GM21447 (cell line): ENCODE results near the gene MPIG6B.
"Not testable (repeated sequence)": the region's sequence is repeated elsewhere in the genome, so short reads cannot be mapped to it uniquely, and the experiment has no call there.

Experiments
- ATAC-seq: cut with Tn5 transposase; IDR thresholded peaks from one replicate; pipeline ENCODE4 v1.9.1; 2021; ENCODE audit not compliant: unreplicated experiment

MPIG6B gene

DNA sequence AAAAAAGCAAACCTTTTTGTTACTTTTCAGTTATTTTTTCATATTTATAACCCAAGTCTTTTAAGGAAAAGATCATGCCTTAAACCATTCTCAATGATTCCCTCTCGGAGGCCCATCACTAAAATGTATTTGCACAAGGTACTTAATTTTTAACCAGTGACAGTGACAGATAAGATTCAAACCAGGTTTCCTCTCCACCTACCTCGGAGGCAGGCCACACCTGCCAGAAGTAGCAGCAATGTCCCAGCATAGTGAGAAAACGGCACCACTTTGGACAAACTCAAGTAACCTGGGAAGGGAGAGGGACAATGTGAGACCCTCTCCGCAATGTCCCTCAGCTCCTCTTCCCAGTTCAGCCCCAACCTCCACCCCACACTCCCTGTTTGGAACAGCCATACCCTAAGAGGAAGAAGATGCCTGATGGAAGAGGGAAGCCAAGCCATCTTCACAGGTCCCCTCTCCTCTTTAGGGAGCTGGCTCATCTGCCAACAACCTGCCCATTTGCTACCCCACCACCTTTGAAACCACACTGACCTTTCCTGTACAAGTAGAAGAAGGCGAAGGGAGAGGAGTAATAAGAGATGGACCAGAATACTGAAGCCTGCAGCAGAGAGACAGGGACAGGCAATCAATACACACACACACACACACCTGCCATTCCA lies 22.3 kb upstream of the MPIG6B start:
- ATAC-seq, result no peak

DNA sequence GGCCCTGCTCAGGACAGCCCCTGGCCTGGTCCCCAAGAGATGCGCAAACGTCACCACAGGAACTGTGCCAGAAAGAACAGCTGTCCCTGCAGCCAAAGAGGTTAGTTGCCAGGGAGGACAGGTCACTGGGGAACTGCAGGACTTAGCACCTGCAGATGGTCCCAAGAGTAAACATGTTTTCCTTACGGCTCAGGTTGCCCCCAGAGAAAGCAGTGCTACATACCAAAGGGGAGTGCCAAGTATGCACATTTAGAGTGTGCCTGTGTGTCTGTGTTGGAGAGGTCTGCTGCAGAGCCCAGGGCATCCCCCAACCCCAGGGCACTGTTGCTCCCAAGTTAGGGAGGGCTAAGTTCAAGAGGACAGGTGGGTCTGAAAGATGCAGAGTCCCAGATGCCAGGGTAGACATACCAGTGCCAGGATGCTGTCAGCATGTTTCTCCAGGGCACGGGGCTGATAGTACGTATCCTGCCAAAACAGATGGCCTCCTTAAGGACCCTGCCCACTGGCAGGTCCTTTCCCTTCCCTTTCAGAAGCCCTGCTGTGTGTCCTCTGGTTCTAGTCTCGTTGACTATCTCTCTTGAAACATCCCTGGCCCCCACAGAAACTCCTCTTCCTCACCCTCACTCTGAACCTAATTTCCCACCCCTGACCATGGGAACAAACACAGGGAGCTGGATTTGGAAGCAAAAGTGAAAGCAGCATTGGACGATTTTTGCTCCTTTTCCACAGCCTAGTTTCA lies 21.3 kb upstream of the MPIG6B start:
- ATAC-seq, result no peak

- peak; percentile 11 for ATAC-seq
These were observed 20.8 kb upstream of the MPIG6B start for GRCh38 chr6:31702405-31702818.

DNA sequence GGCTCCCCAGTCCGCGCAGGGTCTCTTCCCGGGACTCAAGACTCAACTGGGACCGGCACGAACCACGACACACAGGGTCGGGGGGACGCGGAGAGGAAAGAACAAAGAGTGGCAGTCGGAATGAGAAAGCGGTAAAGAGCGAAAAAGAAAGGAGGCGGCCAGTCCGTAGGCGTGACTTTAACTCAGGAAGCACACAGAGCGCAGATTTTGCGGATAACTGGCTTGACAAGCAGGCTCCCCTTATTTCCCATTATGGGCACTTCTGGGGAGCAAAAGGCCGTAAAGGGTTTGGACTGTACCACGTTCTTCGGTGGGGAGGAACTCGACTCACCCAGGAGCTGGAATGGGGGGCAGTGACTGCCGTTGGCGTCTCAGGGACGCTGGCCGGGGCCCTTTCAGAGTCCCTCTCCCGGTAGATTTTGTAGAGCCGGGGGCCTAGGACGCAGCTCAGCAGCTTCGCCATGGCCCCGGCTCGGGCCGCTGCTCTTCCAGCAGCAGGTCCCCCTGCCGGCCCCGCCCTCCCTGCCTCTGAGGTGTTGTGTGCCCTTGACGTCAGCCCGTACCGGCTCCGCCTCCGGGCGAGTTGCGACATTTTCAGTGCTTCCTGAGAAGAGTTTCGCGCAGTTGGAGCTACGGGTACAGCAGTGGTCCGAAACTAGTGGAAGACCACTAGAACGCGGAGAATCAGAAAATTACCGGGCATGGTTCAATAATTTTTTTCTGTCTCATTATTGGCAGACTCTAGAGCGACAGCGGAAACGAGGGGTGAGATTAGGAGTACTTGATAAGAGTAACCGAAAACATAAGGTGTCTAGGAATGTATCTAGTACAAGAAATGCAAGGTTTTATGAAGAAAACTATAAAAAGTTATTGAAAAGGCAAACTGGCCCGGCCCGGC lies 20.1 kb upstream of the MPIG6B start, which contains the start of gene ABHD16A:
TSS of gene ABHD16A (minus strand) at position 506 of the 898 bp plus-strand sequence. CDS start at position 463, 43 bp downstream.
- peak; percentile 91 for ATAC-seq

GRCh38 chr6:31705931-31706330 lies 17.2 kb upstream of the MPIG6B start:
- ATAC-seq, result no peak

DNA sequence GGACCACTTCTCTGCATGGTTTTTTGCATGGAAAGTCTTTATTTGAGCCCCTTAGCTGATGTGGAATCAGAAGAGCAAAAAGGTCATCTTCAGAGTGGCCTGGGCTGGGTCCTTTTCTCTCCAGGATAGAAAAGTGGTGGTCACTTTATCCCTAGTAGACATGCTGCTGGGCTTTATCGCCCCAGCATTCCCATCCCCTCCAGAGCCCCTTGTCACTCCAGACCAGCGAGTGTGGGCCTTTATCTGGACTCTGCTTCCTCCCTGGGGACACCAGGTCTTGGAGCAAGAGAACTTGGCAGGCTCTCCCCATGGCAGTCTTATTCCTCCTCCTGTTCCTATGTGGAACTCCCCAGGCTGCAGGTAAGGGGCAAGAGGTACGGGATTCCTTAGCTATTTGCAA lies 16.6 kb upstream of the MPIG6B start, which contains the start of gene LY6G6F:
TSS of gene LY6G6F (plus strand) at position 268 of the 400 bp plus-strand sequence. CDS start at position 309, 41 bp downstream.
- ATAC-seq, result no peak

DNA sequence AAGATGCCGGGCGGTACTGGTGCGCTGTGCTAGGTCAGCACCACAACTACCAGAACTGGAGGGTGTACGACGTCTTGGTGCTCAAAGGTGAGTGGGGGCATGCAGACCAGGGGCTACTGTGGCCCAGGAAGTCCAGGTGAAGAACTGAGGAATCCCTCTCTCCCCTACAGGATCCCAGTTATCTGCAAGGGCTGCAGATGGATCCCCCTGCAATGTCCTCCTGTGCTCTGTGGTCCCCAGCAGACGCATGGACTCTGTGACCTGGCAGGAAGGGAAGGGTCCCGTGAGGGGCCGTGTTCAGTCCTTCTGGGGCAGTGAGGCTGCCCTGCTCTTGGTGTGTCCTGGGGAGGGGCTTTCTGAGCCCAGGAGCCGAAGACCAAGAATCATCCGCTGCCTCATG lies 15.5 kb upstream of the MPIG6B start:
- no peak for ATAC-seq

- no peak for ATAC-seq
These were observed 14.9 kb upstream of the MPIG6B start for GRCh38 chr6:31708224-31708623.

GRCh38 chr6:31709157-31709556 lies 14.0 kb upstream of the MPIG6B start:
- not testable (repeated sequence) for ATAC-seq

GRCh38 chr6:31710523-31711219 lies 12.5 kb upstream of the MPIG6B start:
- ATAC-seq, result no peak

- no peak for ATAC-seq
These were observed 11.9 kb upstream of the MPIG6B start for GRCh38 chr6:31711233-31711632.

- ATAC-seq, result no peak
These were observed 10.9 kb upstream of the MPIG6B start for GRCh38 chr6:31712296-31712695.

GRCh38 chr6:31713465-31713864 lies 9.7 kb upstream of the MPIG6B start:
- ATAC-seq, result no peak

DNA sequence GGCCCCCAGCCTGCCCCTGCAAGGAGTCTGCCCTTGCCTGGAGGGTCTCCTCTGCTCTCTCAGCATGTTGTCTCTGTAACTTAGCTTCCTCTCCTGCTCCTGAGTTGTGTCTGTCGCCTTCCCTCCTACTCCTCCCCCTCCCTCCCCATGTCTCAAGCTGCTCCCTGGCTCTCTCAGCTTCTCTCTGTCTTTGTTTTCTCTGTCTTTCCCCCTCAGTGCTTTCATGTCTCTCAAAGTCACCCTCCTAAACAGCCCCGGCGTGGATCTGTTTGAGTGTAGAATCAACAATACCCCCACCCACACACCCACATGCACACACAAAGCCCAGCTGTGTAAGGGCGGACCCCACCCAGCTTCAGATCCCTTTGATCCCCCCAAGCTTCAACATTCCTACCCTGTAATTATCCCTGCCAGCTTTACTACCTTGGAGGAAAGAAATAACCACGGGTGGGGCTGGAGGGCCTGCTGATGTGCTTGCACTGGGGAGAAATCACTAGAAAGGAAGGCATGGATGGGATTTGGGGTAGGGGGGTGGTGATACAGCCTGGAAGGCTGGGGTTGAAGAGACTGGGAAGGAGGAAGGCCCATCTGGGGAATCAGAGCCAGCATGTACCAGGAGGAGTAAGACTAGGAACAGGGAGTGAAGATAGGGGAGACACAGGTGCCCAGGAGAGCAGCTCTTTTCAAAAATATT lies 9.0 kb upstream of the MPIG6B start:
- ATAC-seq, result no peak

DNA sequence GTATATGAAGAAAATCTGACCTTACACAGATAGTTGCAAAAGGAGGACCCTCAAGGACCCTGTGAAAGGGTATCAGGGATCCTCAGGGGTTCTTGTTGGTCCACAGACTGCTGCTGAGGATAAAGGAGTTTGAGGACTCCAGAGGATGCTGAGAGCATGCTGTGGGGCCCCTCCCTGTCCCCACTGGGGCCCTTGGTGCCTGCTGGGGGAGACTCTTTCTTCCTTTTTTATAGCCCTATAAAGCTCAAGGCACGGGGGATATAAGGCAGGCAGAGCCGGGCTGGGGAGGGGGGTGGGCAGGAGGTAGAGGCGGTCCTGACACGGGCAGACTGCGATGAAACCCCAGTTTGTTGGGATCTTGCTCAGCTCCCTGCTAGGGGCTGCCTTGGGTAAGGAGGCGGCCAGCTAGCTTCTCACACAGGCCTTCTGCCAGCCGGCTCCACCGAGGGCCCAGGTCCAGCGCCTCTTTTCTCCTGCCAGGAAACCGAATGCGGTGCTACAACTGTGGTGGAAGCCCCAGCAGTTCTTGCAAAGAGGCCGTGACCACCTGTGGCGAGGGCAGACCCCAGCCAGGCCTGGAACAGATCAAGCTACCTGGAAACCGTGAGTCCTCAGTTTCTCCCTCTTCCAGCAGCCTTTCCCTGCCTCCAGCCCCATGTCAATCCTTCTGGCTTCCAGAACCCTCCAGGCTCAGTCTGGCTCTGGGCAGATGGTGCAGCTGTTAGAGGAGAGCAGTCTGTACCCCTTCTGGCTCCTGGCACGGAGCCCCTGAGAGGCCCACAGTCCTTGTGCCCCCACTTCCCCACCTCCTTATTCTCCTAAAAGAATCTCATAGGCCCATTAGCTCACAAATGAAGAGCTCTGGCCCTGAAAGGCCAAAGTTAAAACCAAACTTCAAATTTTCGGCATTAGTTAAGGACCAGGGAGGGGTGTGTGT lies 7.9 kb upstream of the MPIG6B start, which contains the start of gene LY6G6D:
TSS of gene LY6G6D (plus strand) at position 327 of the 937 bp plus-strand sequence. CDS start at position 335, 8 bp downstream.
- no peak for ATAC-seq

DNA sequence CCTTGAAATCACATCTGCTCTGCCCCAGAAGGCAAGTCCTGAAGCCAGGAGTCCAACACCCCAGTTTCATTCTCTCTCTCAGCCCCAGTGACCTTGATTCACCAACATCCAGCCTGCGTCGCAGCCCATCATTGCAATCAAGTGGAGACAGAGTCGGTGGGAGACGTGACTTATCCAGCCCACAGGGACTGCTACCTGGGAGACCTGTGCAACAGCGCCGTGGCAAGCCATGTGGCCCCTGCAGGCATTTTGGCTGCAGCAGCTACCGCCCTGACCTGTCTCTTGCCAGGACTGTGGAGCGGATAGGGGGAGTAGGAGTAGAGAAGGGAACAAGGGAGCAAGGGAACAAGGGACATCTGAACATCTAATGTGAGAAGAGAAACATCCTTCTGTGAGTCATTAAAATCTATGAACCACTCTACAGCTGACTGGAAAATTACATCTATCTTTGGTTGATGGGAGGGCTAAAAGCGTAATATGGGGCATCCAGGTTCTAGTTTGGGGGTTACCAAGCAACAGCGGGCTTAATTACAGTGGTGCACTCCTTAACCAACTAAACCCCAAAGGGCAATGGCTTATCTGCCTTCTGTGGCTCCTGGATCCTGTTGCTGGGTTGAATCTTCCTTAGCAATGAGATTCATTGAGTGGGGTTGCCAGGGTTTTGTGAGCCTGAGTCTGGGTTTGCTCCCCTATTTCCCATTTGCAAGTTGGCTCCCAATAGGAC lies 5.5 kb upstream of the MPIG6B start:
- ATAC-seq, result no peak

DNA sequence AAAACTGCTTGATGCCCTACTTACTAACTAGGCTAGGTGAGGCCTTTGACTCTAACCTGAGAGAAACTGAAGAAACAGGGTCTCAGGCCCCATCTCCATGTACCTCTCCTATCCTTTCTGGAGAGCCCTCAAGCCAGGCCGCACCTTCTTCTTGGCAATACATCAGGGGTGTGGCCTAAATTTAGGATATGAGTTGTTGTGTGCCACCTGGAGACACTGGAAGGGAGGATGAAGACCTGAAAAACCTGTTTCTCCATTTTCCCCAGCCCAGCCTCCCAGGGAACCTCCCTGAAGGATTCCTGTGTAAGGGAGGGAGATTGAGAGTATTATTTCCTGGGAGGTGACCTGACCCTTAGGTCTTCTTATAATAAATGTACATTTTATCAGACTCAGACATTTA lies 4.9 kb upstream of the MPIG6B start:
- no peak for ATAC-seq

GRCh38 chr6:31719001-31719400 lies 4.2 kb upstream of the MPIG6B start:
- ATAC-seq, result no peak
